ENCODE data around the gene NKX2-3.

NKX2-3 gene

GRCh38 chr10:99531026-99531695, 1.6 kb upstream of the NKX2-3 start:
- DNase-seq (ENCODE audit: low spot score) = no peak
- in situ Hi-C loops (cut with MboI; ENCODE audit: low sequenced_read_pairs, unreplicated experiment) = no loop called here
- TF ChIP-seq CTCF (IDR thresholded peaks at IDR 0.05; ENCODE audit: borderline replicate concordance, control extremely low read depth, extremely low read depth, insufficient read depth, missing control alignments) = no peak

- in situ Hi-C loops (cut with MboI; ENCODE audit: low sequenced_read_pairs, unreplicated experiment) = no loop called here
- no peak for TF ChIP-seq CTCF (IDR thresholded peaks at IDR 0.05; ENCODE audit: borderline replicate concordance, control extremely low read depth, extremely low read depth, insufficient read depth, missing control alignments)
- no peak for DNase-seq (ENCODE audit: low spot score)
Observed at GRCh38 chr10:99531696-99532593, 797 bp upstream of the NKX2-3 start.

- DNase-seq (ENCODE audit: low spot score) = no peak
- in situ Hi-C loops (cut with MboI; ENCODE audit: low sequenced_read_pairs, unreplicated experiment) = no loop called here
- no peak for TF ChIP-seq CTCF (IDR thresholded peaks at IDR 0.05; ENCODE audit: borderline replicate concordance, control extremely low read depth, extremely low read depth, insufficient read depth, missing control alignments)
Observed at GRCh38 chr10:99533496-99534449, 1.0 kb downstream of the NKX2-3 start.

- no peak for TF ChIP-seq CTCF (IDR thresholded peaks at IDR 0.05; ENCODE audit: borderline replicate concordance, control extremely low read depth, extremely low read depth, insufficient read depth, missing control alignments)
- DNase-seq (ENCODE audit: low spot score) = no peak
- in situ Hi-C loops (cut with MboI; ENCODE audit: low sequenced_read_pairs, unreplicated experiment) = no loop called here
Observed at GRCh38 chr10:99534450-99534938, 1.8 kb downstream of the NKX2-3 start.

GRCh38 chr10:99534939-99535763, 2.4 kb downstream of the NKX2-3 start:
- peak; percentile 57 for DNase-seq (ENCODE audit: low spot score)
- TF ChIP-seq CTCF (IDR thresholded peaks at IDR 0.05; ENCODE audit: borderline replicate concordance, control extremely low read depth, extremely low read depth, insufficient read depth, missing control alignments) = no peak
- in situ Hi-C loops (cut with MboI; ENCODE audit: low sequenced_read_pairs, unreplicated experiment) = no loop called here
